GM21576 (cell line): ENCODE data around the gene SPATA20.

Source experiments
- ATAC-seq: cut with Tn5 transposase; IDR thresholded peaks from one replicate; pipeline ENCODE4 v1.9.1; 2021; ENCODE audit warnings: mild to moderate bottlenecking, moderate library complexity; ENCODE audit not compliant: unreplicated experiment

Gene SPATA20

GRCh38 chr17:50547035-50547735, at the start of gene SPATA20:
TSS of gene SPATA20 (plus strand) at chr17:50547174. CDS start at chr17:50547209, 35 bp downstream.
- ATAC-seq, result peak; percentile 61

DNA sequence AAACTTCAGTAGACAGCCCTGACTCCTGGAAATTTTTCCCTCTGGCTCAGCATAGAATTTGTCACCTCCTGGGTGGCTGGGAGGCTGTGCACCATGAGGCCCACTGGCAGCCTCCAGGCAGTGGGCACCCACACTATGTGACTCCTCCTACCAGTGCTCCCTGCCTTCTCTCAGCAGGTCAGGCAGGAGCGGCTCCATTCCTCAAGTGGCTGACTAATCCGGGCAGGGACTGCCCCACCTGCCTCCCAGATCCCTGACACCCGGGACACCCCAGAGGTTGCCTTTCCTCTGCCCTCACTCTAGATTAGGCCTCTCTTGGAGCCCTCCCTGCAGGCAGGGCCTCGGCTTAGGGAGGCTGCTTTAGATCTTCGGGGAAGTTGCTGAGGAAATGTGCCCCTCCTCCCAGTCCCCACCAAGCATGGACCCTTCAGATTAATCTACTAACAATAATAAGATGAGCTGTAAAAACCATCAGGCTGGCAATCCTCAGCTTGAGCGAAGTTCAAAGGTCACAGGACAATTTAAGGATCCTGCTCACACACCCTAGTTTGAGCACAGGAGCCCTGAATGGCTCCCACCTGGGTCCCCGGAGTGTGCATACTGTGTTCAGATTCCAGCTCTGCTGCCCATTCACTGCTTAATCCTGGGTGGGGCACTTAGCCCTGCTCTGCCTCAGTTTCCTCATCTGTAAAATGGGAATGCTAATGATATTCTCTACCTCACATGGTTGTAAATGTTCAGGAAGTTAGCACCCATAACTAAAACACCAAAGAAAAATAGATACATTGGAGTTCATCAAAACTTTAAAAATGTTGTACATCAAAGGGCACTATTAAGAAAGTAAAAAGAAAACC, 48.7 kb upstream of the SPATA20 start:
- ATAC-seq, result no peak

DNA sequence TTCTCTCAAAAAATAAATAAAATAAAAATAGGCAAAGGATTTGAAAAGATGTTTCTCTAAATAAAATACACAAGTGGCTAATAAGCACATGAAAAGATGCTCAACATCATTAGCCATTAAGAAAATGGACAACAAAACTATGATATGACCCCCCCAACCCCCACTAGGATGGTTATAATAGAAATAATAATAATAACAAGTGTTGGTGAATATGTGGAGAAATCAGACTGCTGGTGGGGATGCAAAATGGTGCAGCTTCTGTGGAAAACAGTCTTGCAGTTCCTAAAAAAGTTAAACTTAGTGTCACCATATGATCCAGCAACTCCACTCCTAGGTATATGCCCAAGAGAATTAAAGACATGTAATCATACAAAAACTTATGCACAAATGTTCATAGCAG, 47.7 kb upstream of the SPATA20 start:
- no peak for ATAC-seq

DNA sequence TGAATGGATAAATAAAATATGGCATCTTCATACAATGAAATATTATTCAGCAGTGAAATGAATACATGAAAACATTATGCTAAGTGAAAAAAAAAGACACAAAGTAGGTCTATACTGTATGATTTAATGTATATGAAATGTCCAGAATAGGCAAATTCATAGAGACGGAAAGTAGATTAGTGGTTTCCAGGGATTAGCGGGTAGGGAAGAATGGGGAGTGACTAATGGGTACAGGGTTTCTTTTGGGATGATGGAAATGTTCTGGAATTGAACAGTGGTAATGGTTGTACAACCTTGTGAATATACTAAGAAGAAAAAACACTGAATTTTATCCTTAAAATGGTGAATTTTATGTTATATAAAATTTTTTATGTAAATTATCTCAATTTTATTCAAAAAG, 47.3 kb upstream of the SPATA20 start:
- no peak for ATAC-seq

- no peak for ATAC-seq
Observed at GRCh38 chr17:50501054-50501453, 45.9 kb upstream of the SPATA20 start.

DNA sequence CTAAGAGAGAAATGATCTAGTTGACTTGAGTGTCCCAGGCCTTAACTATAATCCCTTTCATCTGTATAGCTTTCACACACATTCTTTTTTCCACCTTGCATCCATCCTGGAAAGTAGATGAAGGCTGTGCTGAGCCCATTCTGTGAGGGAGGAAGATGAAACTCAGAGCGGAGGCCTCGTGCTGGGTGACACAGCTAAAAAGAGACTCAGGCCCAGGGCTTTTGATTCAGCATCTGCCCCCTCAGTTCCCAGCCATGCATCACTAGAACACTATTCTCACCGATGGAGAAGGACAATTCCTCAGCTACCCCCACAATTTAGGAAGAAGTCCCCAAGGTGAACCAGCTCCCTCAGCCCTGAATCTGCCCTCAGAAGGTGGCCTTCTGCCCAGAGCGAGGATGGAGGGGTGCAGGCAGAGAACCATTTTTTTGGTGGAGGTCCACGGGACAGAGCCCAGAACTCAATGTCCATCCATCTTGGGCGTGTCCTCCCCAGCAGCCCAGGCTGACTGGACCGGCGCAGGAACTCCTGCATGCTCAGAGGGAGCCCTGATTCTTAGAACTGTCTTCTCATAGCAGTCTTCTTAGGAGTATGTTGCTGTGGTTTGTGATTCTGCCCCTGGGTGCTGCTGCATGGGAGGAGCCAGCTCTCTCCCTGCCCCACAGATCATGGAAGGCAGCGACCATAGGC, 44.5 kb upstream of the SPATA20 start:
- no peak for ATAC-seq

GRCh38 chr17:50505591-50506130, 41.3 kb upstream of the SPATA20 start:
- ATAC-seq, result no peak

- ATAC-seq, result no peak
Observed at GRCh38 chr17:50506298-50506697, 40.7 kb upstream of the SPATA20 start.

- no peak for ATAC-seq
Observed at GRCh38 chr17:50507871-50508572, 39.0 kb upstream of the SPATA20 start, which contains the start of gene MYCBPAP. TSS of gene MYCBPAP (plus strand) at chr17:50508439. CDS start at chr17:50508675, 236 bp downstream.

DNA sequence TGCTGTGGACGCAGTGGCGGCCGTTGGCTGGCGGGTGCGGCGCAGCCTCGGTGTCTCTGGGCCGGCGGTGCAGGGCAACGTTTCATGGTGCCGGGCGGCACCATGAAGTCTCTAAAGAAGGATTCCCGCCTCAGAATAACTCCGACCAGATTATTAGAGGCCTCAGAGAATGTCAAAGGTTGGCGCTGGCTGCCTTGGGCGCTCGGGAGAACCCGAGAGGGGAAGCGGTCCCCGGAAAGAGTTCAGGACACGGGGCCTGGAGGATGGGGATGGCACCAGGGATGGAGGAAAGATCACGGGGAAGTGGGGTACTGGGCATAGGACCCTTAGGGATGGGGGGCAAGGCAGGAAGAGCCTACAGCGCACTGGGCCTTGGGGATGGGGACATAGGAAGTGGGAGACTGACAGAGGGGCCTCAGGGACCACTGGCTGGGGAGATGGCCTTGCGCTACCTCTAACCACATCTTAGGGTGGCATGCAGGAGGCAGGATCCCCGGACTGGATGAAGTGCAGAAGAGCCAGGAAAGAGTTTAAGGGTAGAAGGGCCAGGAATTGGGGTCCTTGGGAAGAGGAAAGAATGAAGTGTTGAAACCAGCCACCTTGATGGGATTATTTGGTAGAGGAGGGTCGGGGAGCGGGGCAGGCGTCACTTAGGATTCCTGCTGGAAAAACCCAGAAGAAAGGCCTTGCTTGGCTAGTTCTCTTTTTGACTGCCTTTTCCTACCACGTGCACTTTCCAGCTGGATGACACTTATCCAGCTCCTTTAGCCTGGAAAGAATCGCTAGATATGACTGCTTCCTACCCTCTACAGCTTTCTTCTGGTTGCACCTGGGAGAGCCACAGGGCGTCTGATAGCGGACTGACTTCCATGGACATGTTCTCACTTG, 38.2 kb upstream of the SPATA20 start:
- ATAC-seq, result no peak

- ATAC-seq, result peak; percentile 78
Observed at GRCh38 chr17:50511058-50511457, 35.9 kb upstream of the SPATA20 start.

- no peak for ATAC-seq
Observed at GRCh38 chr17:50513495-50513894, 33.5 kb upstream of the SPATA20 start.

DNA sequence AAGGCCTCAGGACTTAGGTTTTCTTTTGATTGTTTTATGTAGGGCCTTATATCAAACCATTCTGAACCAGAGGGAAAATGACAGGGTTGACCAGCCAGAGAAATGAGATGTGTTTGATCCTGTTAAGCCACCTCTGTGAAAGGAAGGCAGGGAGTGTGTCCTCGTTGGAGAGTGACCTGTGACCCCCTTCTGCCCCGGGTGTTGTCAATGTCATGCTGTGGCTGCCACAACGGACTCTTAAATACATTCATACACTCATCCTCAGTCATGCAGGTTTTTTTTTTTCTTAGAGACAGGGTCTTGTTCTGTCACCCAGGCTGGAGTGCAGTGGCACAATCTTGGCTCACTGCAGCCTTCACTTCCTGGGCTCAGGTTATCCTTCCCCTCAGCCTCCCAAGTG, 32.6 kb upstream of the SPATA20 start:
- no peak for ATAC-seq

DNA sequence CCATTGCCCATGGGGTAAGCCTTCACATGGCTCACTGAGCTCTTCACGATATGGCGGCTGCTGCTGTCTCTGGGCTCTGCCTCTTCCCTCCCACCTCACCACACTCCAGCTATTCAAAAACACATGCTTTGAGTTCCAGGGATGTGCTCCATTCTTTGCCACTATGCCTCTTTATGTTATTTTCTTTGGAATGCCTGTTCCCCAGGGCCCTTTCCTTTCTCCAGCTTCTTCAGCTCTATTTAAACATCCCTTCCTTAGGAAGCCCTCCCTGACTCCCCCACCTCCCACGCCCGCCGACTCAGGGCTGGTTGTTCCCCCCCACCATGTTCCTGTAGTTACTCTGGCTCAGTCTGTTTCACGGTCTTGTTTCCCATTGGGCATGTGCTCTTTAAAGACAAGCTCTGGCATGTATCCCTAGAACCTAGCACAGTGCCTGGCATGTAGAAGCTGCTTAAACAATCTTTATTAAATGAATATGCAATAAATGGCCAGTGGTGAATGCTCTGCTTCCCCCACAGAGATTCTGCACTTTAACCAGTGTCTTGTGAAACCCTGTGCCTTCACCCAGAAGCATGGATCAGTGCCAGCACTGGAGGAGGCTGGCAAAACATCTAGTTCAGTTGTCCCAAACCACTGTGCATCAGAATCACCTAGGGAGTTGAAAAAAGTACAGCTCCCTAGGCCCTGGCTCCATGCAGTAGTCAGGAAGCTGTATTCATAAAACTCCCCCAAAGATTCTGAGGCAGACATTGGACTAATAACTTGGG, 31.9 kb upstream of the SPATA20 start:
- ATAC-seq, result no peak

- no peak for ATAC-seq
Observed at GRCh38 chr17:50517011-50517410, 30.0 kb upstream of the SPATA20 start.

DNA sequence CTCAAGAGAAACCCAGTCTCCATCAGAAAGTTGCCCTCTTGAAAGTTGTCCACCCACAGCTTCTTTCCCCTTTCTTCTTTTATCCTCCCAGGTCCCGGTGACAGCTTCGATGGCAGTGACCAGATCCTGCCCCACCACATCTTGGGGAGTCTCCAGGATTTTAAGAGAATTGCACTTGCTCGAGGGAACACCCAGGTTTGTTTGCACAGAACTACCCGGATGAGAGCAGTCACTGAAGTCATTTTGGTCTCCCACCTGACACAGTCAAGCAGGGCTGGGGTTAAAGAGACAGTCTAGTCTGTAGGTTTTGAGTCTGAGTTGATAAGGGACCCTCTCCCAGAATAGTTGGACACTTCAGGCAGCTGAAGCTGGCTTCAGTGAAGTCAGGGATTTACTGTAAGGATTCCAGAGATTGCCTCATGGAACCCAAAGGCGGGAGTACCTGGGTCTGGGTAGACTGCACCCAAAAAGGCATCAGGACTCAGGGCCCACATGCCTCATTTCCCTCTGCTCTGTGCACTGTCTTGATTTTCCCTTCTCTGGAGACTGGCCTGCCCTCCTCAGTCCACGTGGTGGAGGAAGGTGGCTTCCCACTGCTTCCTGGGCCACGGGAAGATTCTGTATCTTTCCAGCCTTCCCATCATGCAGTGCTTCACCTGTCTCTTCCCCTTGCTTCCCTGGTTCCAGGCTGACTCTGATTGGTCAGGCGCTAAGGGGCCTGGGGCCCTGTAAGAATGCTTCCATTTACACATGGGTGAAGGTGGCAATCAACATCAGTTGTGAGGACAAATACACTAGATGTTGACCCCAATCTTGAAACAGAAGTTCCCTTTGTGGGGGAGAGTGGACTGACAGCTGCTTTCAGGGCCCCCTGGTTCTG, 29.2 kb upstream of the SPATA20 start:
- ATAC-seq, result no peak

- ATAC-seq, result no peak
Observed at GRCh38 chr17:50518384-50519023, 28.5 kb upstream of the SPATA20 start.
